ENCODE data around the gene TRPC4AP. TPM values are rescaled to one million over a fixed set of nuclear protein-coding genes. Genes with fewer than 3 reads are reported as not detected.
A peak's percentile ranks its signal among the peaks of the same experiment; 100 is the strongest.

The TRPC4AP gene
- polyA plus RNA-seq, 2 of the 4 experiments (the other 2 are of a cell fraction): 51.4 to 55.3 TPM

GRCh38 chr20:35092524-35093266, at the start of gene TRPC4AP (continued):
- TF ChIP-seq MAZ (IDR thresholded peaks at IDR 0.05; ENCODE audit: borderline replicate concordance, low read depth, low read length): 0 out of 2 replicates have a peak, but pooled peaks have one; percentile 17
- TF ChIP-seq BCL3 (IDR thresholded peaks at IDR 0.05): peak; percentile 77
- peak; percentile 98 for TF ChIP-seq E2F6 (IDR thresholded peaks at IDR 0.05; ENCODE audit: borderline replicate concordance, low read depth)
- TF ChIP-seq REST (IDR thresholded peaks at IDR 0.05): no peak
- TF ChIP-seq JUNB (IDR thresholded peaks at IDR 0.05): no peak
- no peak for TF ChIP-seq CBX2 (IDR thresholded peaks at IDR 0.05; ENCODE audit: borderline replicate concordance, low read depth)
- peak; percentile 90; the same call in 1 of the 2 replicates for TF ChIP-seq HMGXB4 (CRISPR knock-in tag; IDR thresholded peaks at IDR 0.05; ENCODE audit: borderline replicate concordance)
- no peak for TF ChIP-seq KDM5A (IDR thresholded peaks at IDR 0.05)
- TF ChIP-seq HOXA7 (CRISPR knock-in tag; IDR thresholded peaks at IDR 0.05): no peak
- TF ChIP-seq SMC3 (IDR thresholded peaks at IDR 0.05): peak; percentile 19; the same call in 1 of the 3 replicates
- TF ChIP-seq CHD2 (IDR thresholded peaks at IDR 0.05; ENCODE audit: low read length, partially characterized antibody): no peak
- no peak for TF ChIP-seq ZFP36 (IDR thresholded peaks at IDR 0.05; ENCODE audit: borderline replicate concordance, partially characterized antibody)
- TF ChIP-seq ZSCAN20 (CRISPR knock-in tag; IDR thresholded peaks at IDR 0.05): no peak
- peak; percentile 30; the same call in 1 of the 2 replicates for TF ChIP-seq BHLHE40 (IDR thresholded peaks at IDR 0.05; ENCODE audit: low read depth, low read length)
- TF ChIP-seq RARB (CRISPR knock-in tag; IDR thresholded peaks at IDR 0.05): no peak
- no peak for TF ChIP-seq HES2 (IDR thresholded peaks at IDR 0.05)
- no peak for TF ChIP-seq TFCP2L1 (CRISPR knock-in tag; IDR thresholded peaks at IDR 0.05)
- TF ChIP-seq POLR2A (IDR thresholded peaks at IDR 0.05; ENCODE audit: low read length): peak; percentile 61
- peak; percentile 58; the same call in 1 of the 2 replicates for TF ChIP-seq EHF (CRISPR knock-in tag; IDR thresholded peaks at IDR 0.05)
- no peak for TF ChIP-seq ZC3H11A (IDR thresholded peaks at IDR 0.05)
- peak; percentile 47 to 52 for TF ChIP-seq RAD21 (conservative IDR thresholded peaks at IDR 0.05 in 1 of 2, IDR thresholded peaks at IDR 0.05 in 1 of 2)
- no peak for TF ChIP-seq HEYL (CRISPR knock-in tag; IDR thresholded peaks at IDR 0.05)
- no peak for TF ChIP-seq ESRRA (IDR thresholded peaks at IDR 0.05; ENCODE audit: borderline replicate concordance, low read length)
- no peak for TF ChIP-seq PBX3 (IDR thresholded peaks at IDR 0.05)
